Activated CD4-positive, alpha-beta T cell treated with anti-CD3 and anti-CD28 coated beads, Interleukin-2, amount 50 U/mL, for 1 hour (primary cell): ENCODE results near the gene IRAK1.
"Not testable (repeated sequence)": the region's sequence is repeated elsewhere in the genome, so short reads cannot be mapped to it uniquely, and the experiment has no call there.

Experiments used
- DNase-seq: peaks from one replicate; pipeline ENCODE4 v3.0.0-alpha.2; 2020

IRAK1 gene

DNA sequence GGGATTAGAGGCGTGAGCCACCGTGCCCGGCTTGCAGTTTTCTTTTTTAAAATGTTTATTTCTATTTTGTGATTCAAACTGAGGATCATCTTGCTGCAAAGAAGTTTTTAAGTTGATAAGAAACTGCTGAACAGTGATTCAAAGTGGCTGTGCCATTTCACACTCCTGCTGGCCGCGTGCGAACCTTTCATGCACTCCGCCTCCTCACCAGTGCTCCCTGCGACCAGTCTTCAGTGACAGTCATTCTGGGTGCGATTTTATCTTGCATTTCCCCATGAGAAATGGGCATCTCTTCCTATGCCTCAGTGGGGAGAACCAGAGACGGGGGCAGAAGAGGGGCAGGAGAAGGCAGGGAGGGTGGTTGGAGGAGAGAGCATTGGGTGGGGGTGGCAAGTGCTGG lies 25.7 kb downstream of the IRAK1 start:
- no peak for DNase-seq

DNA sequence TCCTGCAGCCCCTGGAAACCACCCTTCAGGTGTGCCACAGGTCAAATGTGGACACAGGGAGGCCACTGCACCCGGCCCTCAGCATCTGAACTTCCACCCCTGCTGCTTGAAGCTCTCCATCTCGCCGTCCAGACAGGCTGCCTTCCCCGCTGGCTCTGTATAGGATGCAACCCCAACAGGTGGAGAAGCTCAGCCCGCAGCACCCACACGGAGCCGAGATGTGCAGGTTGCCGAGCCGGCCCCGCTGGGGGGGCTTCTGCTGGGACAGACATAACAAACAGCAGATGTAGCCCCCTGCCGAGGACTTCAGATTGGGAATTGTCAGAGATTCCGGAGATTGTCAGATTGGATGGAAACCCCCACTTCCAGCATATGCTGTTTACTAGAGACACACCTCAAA lies 26.6 kb downstream of the IRAK1 start:
- no peak for DNase-seq

DNA sequence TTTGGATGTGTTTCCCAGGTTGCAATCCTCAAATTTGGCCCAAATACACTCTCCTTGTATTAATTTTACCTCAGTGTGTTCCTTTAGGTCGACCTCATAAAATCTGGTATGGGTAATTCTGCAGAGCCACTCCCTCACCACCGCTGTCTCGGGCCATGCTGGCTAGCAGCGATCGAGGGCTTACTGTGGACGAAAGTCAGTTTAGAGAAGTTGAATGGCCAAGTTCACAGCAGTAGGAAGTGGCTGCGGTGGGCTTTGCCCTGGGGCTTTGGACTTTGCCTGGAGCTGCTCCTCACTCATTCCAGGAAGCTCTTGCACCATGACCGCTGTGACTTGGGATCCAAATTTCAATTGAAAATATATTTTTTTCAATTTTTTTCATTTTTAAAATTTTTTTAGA lies 27.5 kb downstream of the IRAK1 start:
- no peak for DNase-seq

DNA sequence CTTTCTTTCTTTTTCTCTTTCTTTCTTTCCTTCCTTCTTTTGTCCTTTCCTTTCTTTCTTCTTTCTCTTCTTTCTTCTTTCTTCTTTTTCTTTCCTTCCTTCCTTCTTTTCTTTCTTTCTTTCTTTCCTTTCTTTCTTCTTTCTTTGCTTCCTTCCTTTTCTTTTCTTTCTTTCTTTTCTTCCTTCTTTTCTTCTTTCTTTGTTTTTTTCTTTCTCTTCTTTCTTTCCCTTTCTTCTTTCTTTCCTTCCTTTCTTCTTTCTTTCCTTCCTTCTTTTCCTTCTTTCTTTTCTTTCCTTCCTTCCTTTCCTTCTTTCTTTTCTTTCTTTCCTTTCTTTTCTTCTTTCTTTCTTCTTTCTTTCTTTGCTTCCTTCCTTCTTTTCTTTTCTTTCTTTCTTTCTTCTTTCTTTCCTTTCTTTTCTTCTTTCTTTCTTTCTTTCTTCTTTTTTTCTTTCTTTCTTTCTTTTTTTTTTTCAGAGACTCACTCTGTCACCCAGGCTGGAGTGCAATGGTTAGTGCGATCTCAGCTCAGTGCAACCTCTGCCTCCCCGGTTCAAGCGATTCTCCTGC lies 28.6 kb downstream of the IRAK1 start:
- no peak for DNase-seq

DNA sequence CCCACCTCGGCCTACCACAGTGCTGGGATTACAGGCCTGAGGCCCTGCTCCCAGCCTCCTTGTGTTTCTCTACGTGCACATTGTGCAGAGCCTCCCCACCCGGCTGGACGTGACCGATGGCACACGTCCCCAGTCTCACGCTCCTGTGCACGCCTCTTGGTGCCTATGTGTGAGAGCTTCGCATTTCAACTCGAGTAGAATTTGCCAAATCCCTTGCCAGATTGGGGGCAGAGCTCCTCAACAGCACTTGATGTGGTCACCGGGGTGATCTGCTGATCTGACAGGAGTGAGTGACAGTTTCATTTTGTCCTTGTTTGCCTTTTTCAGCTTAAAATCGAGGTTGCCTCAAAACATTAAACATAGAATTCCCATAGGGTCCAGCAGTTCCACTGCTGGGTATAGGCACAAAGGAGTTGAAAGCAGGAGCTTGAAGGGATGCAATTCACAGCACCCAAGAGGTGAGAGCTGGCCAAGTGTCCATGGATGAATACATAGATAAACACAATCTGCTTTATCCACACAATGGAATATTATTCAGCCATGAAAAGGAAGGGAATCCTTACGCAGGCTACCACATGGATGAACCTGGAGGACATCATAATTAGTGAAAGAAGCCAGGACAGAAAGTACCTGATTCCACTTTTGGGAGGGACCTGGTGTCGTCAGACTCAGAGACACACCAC lies 29.6 kb downstream of the IRAK1 start:
- no peak for DNase-seq

DNA sequence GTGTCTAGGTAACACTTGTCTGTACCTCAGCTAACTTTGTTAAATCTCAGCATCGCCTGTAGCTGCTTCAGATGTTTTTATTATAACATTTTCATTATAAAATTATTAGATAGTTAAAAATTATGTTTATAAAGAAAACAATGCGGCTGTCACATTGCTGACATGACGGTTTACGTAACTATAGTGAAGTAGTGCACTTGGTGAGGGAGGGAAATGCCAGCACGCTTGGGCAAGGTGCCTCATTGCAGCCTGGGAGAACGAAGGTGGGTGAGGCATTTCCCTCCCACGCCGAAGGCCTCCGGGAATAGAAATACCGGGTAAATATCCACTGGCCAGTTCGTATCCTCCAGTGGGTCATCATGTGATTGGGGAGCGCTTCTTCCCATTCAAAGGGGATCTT lies 31.2 kb downstream of the IRAK1 start:
- DNase-seq: no peak

DNA sequence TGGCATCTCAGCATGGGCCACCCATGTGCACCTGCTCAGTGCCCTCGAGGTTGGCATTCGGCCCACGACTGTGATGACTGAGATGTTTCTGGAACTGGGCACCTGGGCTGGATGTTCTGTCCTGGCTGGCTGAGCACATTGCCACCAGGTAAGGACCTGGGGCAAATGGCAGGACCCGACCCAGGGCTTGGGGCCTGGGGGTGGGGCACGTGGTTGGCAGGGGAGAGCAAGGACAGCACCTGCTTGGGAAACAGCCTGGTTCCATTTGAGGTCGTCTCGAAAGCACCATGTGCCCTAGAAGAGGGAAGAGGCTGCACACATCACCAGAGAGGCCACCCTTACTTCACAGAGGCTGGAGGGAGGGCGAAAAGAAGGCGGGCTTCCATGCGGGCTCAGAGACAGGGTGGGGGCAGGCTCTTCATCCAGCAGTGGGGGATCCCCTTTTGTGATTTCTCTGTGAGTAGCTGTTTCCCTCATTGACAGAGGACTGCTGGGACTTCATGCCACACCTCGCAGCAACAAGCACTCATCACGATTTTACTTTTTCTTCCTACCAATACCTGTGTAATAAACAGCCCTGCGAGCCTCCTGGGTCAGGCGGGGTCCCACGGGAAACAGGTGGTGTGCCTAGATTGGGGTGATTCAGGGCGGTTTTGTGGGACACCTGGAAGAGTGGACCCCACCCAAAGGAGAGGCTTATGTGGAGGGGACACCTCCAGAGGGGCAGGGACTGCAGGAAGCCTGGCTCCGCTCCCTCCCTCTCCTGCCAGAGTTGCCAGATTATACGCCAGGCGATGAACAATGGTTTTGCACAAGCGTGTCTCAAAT lies 35.1 kb downstream of the IRAK1 start:
- DNase-seq: no peak

DNA sequence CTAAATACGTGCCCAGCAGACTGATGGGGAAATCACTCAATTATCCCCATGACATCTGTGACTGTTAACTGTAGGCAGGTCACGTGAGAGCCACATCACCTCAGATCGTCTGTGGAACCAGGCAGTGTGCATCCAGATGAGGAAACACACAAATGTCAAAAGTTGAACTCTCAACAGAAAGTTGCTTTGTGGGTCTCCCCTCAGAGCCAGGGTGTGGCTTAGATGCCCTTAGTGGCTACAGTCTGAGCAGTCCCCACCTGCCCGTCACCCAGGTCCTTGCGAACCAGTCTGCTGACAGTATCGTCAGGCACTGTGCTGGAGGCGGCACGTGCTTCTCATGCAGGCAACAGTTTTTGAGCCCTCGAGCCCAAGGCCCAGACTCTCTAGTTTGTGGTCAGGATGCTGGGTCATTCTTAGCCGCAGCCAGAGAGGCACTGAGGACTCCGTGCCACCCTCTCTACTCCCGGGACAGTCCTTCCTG lies 36.3 kb downstream of the IRAK1 start:
- no peak for DNase-seq

DNA sequence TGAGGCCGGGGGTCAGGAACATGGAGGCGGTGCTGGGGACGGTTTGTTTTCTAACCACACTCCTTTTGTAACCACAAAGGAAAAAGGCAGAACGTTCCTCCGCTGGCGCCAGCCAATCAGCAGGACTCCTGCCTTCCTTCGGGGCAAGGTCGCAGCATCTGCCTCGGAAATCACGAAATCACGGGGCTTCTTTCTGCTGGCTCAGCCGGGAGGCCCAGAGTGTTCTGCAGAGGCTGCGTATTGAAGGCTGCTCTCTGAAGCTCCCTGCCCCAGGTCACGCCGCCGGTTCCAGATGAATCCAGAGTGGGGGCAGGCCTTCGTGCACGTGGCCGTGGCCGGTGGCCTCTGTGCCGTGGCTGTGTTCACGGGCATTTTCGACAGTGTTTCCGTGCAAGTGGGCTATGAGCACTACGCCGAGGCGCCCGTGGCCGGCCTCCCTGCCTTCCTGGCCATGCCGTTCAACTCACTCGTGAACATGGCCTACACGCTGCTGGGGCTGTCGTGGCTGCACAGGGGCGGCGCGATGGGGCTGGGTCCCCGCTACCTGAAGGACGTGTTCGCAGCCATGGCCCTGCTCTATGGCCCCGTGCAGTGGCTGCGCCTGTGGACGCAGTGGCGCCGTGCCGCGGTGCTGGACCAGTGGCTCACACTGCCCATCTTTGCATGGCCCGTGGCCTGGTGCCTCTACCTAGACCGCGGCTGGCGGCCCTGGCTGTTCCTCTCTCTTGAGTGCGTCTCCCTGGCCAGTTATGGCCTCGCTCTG lies 37.8 kb downstream of the IRAK1 start:
- peak; percentile 59 for DNase-seq

DNA sequence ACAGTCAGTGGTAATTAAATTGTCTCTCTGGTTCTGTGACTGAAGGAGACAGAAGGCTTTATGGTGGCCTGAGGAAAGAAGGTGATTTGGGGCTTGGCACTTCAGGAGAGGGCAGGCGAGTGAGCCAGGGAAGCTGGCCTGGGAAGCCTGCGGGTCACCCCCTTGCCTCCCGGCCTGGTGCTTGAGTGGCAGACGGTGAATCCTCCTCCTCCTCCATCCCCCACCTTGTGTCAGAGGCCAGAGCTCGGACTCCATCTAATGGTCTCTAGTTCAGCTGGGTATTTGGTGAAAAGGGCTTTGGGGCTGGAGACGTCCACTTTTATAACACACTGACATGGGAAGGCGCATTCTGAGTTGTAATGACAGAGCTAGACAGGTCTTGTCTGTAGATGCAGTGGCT lies 38.5 kb downstream of the IRAK1 start:
- no peak for DNase-seq

DNA sequence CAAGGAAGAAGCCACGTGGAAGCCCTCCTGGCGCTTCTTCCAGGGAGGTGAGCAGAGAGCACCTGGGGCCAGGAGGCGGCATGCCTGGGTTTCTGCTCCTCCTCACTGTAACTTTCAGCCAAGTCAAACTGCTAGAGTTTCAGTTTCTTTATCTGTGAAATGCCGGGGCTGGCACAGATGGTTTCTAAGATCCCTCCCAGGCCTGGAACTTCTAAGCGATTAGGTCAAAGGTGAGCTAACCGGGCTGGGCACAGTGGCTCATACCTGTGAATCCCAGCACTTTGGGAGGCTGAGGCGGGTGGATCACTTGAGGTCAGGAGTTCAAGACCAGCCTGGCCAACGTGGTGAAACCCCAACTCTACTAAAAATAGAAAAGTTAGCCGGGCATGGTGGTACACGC lies 39.3 kb downstream of the IRAK1 start:
- DNase-seq: not testable (repeated sequence)

DNA sequence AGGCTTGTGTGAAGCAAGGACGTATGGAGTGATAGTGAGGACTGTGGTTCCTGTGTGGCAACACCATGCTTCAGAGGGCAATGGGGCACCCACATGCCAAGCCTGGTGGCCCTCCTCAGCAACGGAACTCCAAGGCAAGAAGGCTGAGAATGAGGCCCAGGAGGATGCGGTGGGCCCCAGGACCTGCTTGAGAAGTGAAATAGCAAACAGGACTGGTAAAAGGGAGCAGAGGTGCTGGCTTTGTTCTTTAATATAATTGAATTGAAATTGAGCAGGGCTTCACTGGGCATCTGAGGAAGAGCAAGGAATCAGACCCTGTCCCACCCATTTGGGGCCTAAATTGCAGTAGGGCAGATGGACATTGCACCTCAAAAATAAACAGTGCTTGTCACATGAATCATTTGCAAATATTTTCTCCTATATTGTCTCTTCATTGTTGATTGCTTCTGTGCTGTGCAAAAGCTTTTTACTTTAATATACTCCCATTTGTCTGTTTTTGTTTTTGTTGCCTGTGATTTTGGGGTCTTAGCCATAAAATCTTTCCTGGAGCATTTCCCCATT lies 44.9 kb downstream of the IRAK1 start:
- no peak for DNase-seq

DNA sequence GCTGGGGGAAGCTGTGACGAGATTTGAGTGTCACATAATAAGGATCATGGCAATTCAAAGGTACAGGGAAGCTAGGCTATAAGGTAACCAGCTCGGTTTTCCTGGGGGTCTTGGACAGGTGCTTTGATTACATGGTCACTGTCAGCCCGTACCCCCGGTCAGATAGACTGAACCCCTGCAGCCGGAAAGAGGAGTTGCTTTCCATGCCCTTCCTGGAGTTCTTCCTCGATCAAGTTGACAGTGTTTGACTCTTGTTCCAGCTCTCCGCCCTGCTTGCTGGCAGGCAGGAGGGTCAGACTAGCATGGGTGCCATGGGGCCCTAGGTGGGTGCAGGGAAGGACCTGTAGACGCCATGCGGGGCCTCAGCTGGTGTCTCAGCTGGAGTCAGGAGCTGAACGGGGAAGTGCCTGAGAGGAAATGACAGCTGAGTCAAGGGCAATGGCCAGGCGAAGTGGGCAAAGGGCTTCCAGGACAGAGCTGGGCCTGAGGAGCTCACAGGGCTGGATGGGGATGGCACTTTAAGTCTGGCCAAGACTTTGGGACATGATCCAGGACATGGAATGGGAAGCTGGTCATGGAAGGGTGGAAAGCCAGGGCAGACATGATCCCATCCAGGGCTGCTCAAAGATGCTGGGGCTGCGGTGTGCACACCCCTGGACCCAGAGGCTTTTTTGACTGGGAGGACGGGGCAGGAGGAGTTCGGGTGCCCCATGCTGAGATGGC lies 45.5 kb downstream of the IRAK1 start:
- DNase-seq: no peak

DNA sequence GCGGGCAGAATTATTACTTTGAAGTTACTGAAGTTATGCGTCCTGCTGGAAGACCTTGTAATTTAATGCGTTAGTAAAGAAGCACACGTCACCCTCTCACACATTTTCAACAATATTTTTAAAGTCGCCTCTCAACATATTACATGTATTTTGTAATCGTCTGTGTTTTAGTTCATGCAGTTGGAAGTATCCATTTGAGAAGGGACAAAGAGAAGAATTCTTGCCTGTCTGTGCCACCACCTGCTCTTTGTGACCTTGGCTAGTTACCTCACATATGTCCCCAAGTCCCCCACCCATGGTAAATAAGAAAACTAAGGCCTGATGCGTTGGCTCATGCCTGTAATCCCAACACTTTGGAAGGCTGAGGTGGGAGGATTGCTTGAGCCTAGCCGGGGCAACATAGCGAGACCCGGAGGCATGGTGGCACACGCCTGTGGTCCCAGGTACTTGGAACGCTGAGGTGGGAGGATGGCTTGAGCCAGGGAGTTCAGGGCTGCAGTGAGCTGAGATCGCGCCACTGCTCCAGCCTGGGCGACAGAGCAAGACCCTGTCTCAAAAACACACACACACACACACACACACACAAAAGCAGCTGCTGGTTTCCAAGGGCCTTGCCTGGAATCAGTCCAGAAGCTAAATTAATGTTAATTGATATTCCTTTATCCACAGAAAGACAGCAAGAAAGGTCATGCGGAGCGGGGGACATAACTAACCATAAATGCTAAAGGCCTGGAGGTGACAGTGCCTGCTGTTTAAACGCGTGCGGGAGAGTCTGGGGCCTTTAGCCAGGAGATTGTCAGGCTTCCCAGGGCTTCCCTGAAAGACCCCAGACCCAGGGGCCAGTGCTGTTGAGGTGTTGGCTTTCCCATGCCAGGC lies 46.3 kb downstream of the IRAK1 start:
- no peak for DNase-seq

DNA sequence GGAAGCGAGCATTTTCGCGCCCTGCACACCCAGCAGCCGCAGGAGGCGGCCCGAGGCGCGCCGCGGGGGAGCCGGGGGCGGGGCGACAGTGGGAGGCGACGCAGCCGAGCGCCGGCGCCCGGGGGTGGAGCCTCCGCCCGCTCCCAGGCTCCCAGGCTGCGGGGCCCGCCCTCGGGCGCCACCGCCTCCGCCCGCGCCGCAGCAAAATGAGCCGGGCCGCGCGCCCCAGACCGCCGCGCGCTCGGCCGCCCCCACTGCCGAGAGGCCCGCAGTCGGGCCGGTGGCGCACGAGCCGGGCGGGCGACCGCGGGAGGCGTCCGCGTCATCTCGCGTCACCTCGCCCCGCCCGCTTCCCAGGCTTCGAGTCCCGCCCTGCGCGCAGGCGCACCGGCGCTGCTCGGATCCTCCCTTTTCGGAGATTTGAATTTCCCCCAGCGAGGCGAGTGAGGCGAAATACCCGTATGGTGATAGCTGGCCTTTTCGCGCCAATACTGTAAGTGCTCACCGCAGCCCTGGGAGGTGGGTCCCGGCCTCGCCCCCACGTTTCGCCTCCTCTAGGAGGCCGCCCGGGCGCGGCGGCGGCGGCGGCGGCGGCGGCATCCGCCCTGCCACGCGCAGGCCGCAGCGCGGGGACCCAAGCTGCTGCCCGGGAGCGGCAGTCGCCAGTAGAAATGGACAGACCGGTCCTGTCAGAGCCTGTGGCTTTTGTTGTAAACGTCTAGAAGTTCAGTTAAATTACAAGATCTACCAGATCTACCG lies 47.2 kb downstream of the IRAK1 start, which contains the start of gene TMEM187:
TMEM187 (plus strand) TSS at position 387 of the 759 bp plus-strand sequence. CDS start 9,309 bp downstream, outside the sequence.
- DNase-seq: peak; percentile 82

DNA sequence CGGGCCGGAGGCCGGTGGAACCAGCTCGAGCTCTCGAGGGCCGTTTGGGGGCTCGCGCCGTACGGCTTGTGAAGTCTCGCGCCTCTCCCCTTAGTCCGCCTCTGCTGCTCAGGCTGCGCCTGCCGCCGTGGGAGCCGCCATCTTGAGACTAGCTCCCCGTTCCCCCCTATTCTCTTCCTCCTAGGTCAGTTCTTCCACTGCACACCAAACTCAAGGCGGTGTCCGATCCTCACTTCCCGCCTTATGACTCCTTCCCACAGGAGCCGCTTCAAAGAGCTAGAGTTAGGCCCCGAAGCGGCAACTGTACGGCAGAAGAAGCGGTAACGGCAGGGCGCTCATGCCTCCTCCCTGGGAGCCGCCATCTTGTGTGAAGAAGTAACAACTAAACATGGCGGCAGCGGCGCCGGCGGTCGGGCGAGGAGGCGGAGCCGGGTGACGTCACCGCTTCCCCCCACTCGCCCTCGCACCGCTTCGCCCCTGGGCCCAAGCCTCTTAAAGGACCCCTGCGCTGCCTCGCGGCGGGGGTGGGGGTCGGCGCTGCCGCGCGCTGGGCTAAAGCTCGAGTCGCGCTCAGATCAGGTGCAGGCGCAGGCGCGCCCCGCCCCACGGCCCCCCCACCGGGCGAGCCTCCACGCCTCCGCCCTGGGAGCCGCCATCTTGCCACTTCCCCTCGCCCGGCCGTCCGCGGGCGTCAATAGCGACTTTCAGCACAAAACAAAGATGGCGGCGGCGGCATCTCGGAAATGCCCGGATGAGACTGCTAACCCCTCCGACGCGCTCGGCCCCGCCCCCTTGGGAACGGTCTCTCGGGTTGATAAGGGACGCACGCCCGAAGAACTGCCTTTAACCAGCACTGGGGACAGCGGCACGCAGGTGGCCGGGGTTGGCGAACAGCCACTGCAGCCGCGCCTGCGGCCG lies 48.0 kb downstream of the IRAK1 start, which contains the start of gene HCFC1:
HCFC1 (minus strand) TSS at position 369 of the 918 bp plus-strand sequence. CDS start 978 bp downstream, outside the sequence.
- peak; percentile 87 for DNase-seq

DNA sequence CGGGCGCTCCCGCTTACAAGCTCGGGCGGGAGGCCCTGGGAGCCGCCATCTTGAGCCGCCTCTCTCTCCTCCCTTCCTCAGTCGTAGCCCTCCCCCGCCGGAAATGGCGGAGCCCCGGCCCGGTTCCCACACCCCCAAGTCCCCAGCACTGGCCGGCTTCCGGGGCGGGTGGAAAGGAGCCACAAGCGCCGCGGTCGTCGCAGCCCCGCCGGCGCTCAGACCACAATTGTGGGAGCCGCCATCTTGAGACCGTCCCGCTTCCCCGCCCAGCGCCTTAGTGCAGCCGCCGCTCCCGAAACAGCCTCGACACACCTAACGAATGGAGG lies 48.6 kb downstream of the IRAK1 start:
- DNase-seq: peak; percentile 82

DNA sequence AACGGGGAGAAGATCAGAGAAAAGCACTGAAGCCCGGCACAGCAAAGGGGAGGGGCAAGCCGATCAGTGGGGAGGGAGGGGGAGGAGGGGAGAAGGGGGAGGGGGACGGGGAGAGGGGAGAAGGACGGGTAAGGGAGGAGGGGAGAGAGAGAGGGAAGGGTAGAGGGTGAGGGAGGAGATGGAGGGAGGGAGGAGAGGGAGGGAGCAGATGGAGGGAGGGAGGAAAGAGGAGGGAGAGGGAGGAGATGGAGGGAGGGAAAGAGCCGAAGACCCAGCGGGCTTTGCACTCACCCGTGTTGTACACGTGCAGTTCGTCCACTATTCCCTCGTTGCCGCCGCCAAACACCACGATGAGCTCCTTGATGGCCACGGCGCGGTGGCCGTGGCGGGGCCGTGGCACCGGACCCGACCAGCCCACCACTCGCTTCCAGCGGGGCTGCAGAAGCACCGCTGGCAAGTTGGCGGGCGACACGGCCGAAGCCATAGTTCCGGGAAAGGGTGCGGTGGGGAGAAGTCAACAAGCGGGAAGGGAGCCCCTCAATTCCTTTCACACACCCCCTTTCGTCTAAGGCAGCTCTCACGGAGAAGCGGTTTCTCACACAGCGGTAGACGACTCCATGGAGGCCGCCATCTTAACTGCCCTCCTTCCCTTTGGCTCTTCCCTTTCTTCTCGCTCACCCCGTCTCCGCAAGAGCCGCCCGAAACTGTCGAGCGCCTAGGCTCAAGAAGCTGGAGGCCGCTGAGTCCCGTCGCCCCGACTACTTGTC lies 49.2 kb downstream of the IRAK1 start:
- DNase-seq: no peak
